SJSA1 (cell line): ENCODE results near the gene FARS2. TPM values are rescaled to one million over a fixed set of nuclear protein-coding genes. Genes with fewer than 3 reads are reported as not detected.
A peak's percentile ranks its signal among the peaks of the same experiment; 100 is the strongest.
"Not testable (repeated sequence)": the region's sequence is repeated elsewhere in the genome, so short reads cannot be mapped to it uniquely, and the experiment has no call there.

Experiments used
- DNase-seq, 2 experiments: peaks; one replicate each; pipeline ENCODE4 v3.0.0-alpha.2; 2015 to 2020; ENCODE audit warnings: low spot score in 2 of 2, low read depth in 1 of 2
- H3K27ac ChIP-seq: fragments of 250-450 bp; sonication (Bioruptor Pico); 2 replicates; pipeline ENCODE4 v1.5.1; 2020; ENCODE audit warnings: mild to moderate bottlenecking, moderate library complexity
- H3K27me3 ChIP-seq: fragments of 250-450 bp; sonication (Bioruptor Pico); replicated peaks from 2 replicates; pipeline ENCODE4 v1.5.1; 2020; ENCODE audit warnings: mild to moderate bottlenecking, moderate library complexity
- H3K36me3 ChIP-seq: fragments of 250-450 bp; sonication (Bioruptor Pico); 2 replicates; pipeline ENCODE4 v1.5.1; 2020; ENCODE audit warnings: mild to moderate bottlenecking
- H3K4me1 ChIP-seq: fragments of 250-450 bp; sonication (Bioruptor Pico); replicated peaks from 2 replicates; pipeline ENCODE4 v1.6.1; 2021; ENCODE audit warnings: mild to moderate bottlenecking
- H3K4me3 ChIP-seq: fragments of 250-450 bp; sonication (Bioruptor Pico); 2 replicates; pipeline ENCODE4 v1.5.1; 2020; ENCODE audit warnings: mild to moderate bottlenecking
- H3K9me3 ChIP-seq: fragments of 250-450 bp; sonication (Bioruptor Pico); replicated peaks from 2 replicates; pipeline ENCODE4 v1.5.1; 2020; ENCODE audit warnings: mild to moderate bottlenecking
- total RNA-seq: library from RNA; depleted of rRNA; stranded (reverse); fragments of >200 nt; shearing (Covaris generic); gene quantifications from 2 replicates; pipeline ENCODE4 v1.2.3, GENCODE V29; 2014

FARS2 gene
- total RNA-seq, 1 experiment from 2014 or later = 13.3 TPM

- Histone ChIP-seq H3K4me1 (peaks cover 10% of the 10 kb centered on the region), H3K4me3 (no peak overlapping the region)
- DNase-seq = no peak
Observed at GRCh38 chr6:5671601-5672559, 410.6 kb downstream of the FARS2 start.

GRCh38 chr6:5672581-5673011 is 411.3 kb downstream of the FARS2 start:
- Histone ChIP-seq H3K36me3 (no peaks in the 10 kb centered on the region), H3K27ac (no peak overlapping the region), H3K27me3 (no peaks in the 10 kb centered on the region), H3K4me3 (no peak overlapping the region), H3K4me1 (peaks cover 10% of the 10 kb centered on the region), H3K9me3 (no peaks in the 10 kb centered on the region)
- peak; percentile 32 to 57 for DNase-seq

More at GRCh38 chr6:5671601-5672559, 410.6 kb downstream of the FARS2 start:
- Histone ChIP-seq H3K36me3 (no peaks in the 10 kb centered on the region), H3K27me3 (no peaks in the 10 kb centered on the region), H3K27ac (no peak overlapping the region), H3K9me3 (no peaks in the 10 kb centered on the region)

- no peak overlapping the region for H3K27ac ChIP-seq
- no peak for DNase-seq
- H3K4me1 ChIP-seq = peaks cover 10% of the 10 kb centered on the region
Observed at GRCh38 chr6:5673019-5673790, 411.9 kb downstream of the FARS2 start.

DNA sequence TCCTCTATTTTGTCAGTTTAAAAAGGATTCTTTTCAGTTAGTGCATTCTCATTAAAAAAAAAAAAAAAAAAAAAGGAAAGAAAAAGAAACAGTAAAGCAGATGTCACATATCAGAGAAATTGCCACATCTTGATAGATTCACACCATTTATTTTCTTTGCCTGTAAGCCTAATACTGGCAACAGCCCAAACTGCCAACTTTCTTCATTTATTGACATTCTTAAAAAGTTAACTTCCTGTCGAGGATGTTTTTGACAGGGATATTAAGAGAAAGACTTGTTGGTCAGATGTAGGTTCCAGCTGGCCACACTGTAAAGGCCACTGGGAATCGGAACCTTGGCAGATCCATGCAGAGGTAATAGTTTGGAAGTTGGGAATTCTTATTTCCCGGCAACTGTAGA is 412.8 kb downstream of the FARS2 start:
- H3K36me3 ChIP-seq = no peaks in the 10 kb centered on the region
- no peaks in the 10 kb centered on the region for H3K9me3 ChIP-seq
- H3K27me3 ChIP-seq = no peaks in the 10 kb centered on the region
- no peak for DNase-seq
- H3K4me1 ChIP-seq = peaks cover 10% of the 10 kb centered on the region
- no peak overlapping the region for H3K27ac ChIP-seq
- no peak overlapping the region for H3K4me3 ChIP-seq

More at GRCh38 chr6:5673019-5673790, 411.9 kb downstream of the FARS2 start:
- Histone ChIP-seq H3K27me3 (no peaks in the 10 kb centered on the region), H3K9me3 (no peaks in the 10 kb centered on the region), H3K36me3 (no peaks in the 10 kb centered on the region), H3K4me3 (no peak overlapping the region)

DNA sequence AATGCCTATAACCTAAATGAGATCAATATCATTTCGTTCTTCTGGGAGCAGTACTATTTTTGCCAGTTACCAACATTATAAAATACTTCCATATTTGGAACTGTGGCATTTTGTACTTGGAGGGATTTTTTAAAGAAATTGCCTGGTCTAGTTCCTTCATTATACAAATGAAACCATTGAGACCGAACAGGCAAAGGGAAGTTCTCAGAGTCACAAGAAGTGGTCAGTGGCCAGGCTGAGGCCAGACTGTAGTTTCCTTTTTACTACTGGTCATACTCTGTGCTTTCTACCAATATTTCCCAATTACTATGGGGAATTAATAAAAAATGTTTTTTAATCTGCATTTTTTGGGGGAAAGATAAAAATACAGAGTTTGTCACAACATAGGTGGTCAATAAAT is 413.4 kb downstream of the FARS2 start:
- H3K36me3 ChIP-seq = no peaks in the 10 kb centered on the region

GRCh38 chr6:5676701-5677100 is 415.4 kb downstream of the FARS2 start:
- Histone ChIP-seq H3K27ac (no peak overlapping the region), H3K4me3 (no peak overlapping the region), H3K36me3 (no peaks in the 10 kb centered on the region), H3K27me3 (no peaks in the 10 kb centered on the region), H3K9me3 (no peaks in the 10 kb centered on the region), H3K4me1 (peaks cover 10% of the 10 kb centered on the region)
- no peak for DNase-seq

More for the DNA sequence above, 413.4 kb downstream of the FARS2 start:
- H3K27ac ChIP-seq = no peak overlapping the region
- DNase-seq = no peak
- no peaks in the 10 kb centered on the region for H3K9me3 ChIP-seq
- H3K4me1 ChIP-seq = peaks cover 10% of the 10 kb centered on the region
- no peak overlapping the region for H3K4me3 ChIP-seq
- H3K27me3 ChIP-seq = no peaks in the 10 kb centered on the region

DNA sequence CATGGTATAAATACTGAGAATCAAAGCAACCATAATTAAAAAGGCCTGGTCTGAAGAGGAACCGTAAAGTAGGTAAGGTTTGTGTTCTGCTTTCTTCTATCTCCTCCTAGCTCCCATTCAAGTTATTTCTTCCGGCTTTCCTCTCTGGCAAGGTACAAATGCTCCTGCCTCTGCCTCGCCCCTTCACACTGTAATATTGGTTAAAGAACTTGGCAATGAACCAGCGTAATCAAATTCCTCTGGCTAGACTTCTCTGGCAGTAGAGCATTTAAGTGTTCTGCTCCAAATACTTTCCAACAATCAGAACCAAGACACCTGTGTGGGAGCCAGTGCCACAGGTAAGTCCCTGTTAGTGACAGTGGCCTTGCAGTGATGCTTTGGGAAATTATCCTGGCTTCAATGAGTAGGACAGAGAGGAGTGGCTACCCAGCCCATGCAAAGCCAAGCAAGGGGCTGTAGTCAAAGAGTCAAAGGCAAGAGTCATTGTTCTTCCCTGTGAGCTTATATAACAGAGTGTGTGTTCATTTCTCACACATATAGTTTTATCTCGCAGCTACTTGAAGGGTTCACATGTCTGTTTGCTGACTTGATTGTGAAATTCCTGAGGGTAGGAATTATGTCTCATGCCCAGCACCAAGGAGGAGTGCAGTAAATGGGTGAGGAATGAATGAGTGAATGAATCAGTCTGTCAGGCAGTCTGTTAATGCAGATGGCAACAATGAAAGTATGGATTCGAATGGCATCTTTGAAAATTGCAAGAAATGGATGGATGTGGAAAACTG is 416.1 kb downstream of the FARS2 start:
- no peak overlapping the region for H3K27ac ChIP-seq
- no peak for DNase-seq
- peaks cover 6% of the 10 kb centered on the region for H3K4me1 ChIP-seq
- H3K9me3 ChIP-seq = no peaks in the 10 kb centered on the region
- no peak overlapping the region for H3K4me3 ChIP-seq
- no peaks in the 10 kb centered on the region for H3K27me3 ChIP-seq
- no peaks in the 10 kb centered on the region for H3K36me3 ChIP-seq

DNA sequence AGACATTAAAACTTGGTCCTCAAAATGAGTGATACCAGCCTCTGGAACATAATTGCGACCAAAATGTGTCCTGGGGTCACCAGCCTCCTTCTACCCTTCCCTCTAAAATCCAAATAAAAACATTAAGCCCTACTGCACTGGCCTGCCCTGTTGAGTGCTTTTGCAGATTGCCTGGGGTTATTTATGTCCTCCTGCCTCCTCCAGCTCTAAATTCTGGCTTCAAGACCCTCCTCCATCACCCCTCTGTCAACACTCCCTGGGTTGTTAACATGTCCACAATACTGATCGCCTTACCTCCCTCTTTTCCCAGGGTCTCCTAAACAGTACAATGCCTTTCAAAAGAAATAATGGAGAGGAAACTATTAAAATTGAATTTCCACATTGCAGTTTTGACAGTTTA is 418.0 kb downstream of the FARS2 start:
- Histone ChIP-seq H3K27me3 (no peaks in the 10 kb centered on the region), H3K4me1 (no peaks in the 10 kb centered on the region), H3K27ac (no peak overlapping the region), H3K9me3 (no peaks in the 10 kb centered on the region), H3K4me3 (no peak overlapping the region), H3K36me3 (no peaks in the 10 kb centered on the region)
- no peak for DNase-seq

DNA sequence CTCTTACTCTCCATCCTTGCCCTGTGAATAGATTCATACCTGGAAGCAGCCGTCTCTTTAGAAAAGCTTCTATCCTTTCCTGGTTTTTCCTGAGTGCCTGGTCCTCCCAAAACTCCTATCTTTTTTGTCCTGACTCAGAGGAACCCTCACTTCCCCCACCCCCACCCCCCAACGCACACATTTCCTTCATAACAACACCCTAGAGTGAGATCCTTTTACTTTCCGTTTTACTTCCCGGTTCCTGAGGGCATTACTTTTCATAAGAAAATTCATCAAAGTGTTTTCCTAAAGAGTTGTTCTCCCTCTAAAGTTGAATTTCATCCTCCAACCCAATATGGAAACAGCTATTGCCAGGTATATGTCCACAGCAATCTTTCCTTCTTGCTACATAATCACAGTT is 418.4 kb downstream of the FARS2 start:
- DNase-seq = no peak
- Histone ChIP-seq H3K27ac (no peak overlapping the region), H3K36me3 (no peaks in the 10 kb centered on the region), H3K9me3 (no peaks in the 10 kb centered on the region), H3K4me1 (no peaks in the 10 kb centered on the region), H3K27me3 (no peaks in the 10 kb centered on the region), H3K4me3 (no peak overlapping the region)

GRCh38 chr6:5680095-5680494 is 418.8 kb downstream of the FARS2 start:
- no peaks in the 10 kb centered on the region for H3K27me3 ChIP-seq
- no peaks in the 10 kb centered on the region for H3K36me3 ChIP-seq
- no peaks in the 10 kb centered on the region for H3K9me3 ChIP-seq
- no peak overlapping the region for H3K4me3 ChIP-seq
- no peak for DNase-seq
- H3K4me1 ChIP-seq = no peaks in the 10 kb centered on the region
- H3K27ac ChIP-seq = no peak overlapping the region

DNA sequence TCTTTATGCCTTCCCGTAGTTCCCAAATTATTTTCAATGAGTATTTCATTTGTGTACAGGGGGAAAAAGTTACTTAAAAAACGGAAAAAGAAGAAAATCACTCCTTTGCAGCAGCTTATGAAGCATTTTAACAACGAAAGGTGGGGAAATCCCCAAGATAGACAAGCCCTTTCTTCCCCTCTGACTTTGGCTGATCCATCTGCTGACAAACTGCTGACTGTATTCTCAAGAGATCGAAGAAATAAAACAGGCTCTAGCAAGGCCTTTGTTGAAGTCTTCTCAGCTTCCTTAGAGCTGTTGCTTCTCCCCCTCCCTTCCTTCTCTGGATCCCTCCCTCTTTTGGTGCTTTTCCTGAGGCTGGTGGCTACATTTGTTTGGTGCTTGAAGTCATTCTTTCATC is 420.2 kb downstream of the FARS2 start:
- DNase-seq = no peak
- no peaks in the 10 kb centered on the region for H3K4me1 ChIP-seq
- H3K27me3 ChIP-seq = no peaks in the 10 kb centered on the region
- H3K4me3 ChIP-seq = no peak overlapping the region
- H3K27ac ChIP-seq = no peak overlapping the region
- H3K9me3 ChIP-seq = no peaks in the 10 kb centered on the region
- no peaks in the 10 kb centered on the region for H3K36me3 ChIP-seq

DNA sequence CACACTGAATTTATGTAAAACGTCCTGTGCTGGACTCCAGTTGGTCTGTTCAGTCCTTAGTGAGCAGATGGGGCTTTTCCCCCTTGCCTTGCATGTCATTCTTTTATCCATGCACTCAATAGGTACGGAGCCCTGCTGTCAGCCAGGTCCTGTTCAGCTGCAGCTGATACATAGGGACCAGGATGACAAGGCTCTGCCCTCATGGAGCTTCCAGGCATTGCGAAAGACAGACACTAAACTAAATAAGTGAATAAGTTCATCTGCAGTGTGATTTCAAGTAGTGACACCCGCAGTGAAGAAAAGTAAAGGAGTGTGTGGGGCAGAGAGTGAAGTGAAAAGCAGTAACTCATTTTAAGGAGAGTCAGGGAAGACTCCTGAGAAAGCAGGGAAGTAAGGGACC is 421.2 kb downstream of the FARS2 start:
- no peak for DNase-seq
- no peaks in the 10 kb centered on the region for H3K9me3 ChIP-seq
- H3K27me3 ChIP-seq = no peaks in the 10 kb centered on the region
- no peak overlapping the region for H3K4me3 ChIP-seq
- H3K27ac ChIP-seq = no peak overlapping the region
- no peaks in the 10 kb centered on the region for H3K36me3 ChIP-seq
- H3K4me1 ChIP-seq = no peaks in the 10 kb centered on the region

DNA sequence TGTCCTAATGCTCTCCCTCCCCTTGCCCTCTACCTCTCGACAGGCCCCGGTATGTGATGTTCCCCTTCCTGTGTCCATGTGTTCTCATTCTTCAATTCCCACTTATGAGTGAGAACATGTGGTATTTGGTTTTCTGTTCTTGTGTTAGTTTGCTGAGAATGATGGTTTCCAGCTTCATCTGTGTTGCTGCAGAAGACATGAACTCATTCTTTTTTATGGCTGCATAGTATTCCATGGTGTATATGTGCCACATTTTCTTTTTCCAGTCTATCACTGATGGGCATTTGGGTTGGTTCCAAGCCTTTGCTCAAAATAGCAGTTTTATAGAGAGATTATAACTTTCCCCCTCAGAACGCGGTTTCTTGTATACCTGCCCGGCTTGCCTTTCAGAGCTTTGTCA is 422.4 kb downstream of the FARS2 start:
- H3K4me3 ChIP-seq, H3K36me3 ChIP-seq, H3K9me3 ChIP-seq, H3K27me3 ChIP-seq, DNase-seq, H3K27ac ChIP-seq, H3K4me1 ChIP-seq: not testable (repeated sequence)
